ENCODE data around the gene C3AR1. TPM values are rescaled to one million over a fixed set of nuclear protein-coding genes. Genes with fewer than 3 reads are reported as not detected.

C3AR1 gene
- total RNA-seq, 1 experiment from 2014 or later = not detected

DNA sequence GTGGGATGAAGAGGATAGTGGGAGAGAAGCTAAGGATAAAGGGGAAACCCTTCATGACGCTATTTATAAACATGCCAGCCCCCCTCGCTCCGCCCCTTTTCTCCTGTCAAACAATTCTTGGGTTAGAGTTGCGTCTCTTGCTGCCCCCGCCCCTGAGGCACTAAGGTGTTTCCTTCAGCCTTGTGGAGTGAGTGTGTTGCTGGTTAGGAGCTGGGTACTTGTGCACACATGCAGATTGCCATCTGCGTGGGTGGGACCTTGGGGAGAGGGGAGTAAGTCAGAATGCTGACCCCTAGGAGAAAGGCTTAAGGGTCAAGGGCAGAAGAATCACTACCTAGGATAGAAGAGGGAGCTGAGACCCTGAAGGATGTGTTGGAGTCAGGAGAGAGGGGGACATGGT lies 28.2 kb downstream of the C3AR1 start:
- ATAC-seq (no peak), DNase-seq (ENCODE audit: low read depth, low spot score) (no peak)
- in situ Hi-C loops (cut with HindIII; ENCODE audit: low pct_unique_long_range_greater_than_20kb, low sequenced_read_pairs) = no loop called here
- TF ChIP-seq, protein P1, sequence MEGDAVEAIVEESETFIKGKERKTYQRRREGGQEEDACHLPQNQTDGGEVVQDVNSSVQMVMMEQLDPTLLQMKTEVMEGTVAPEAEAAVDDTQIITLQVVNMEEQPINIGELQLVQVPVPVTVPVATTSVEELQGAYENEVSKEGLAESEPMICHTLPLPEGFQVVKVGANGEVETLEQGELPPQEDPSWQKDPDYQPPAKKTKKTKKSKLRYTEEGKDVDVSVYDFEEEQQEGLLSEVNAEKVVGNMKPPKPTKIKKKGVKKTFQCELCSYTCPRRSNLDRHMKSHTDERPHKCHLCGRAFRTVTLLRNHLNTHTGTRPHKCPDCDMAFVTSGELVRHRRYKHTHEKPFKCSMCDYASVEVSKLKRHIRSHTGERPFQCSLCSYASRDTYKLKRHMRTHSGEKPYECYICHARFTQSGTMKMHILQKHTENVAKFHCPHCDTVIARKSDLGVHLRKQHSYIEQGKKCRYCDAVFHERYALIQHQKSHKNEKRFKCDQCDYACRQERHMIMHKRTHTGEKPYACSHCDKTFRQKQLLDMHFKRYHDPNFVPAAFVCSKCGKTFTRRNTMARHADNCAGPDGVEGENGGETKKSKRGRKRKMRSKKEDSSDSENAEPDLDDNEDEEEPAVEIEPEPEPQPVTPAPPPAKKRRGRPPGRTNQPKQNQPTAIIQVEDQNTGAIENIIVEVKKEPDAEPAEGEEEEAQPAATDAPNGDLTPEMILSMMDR (IDR thresholded peaks at IDR 0.05) = no peak
- TF ChIP-seq, protein P2, sequence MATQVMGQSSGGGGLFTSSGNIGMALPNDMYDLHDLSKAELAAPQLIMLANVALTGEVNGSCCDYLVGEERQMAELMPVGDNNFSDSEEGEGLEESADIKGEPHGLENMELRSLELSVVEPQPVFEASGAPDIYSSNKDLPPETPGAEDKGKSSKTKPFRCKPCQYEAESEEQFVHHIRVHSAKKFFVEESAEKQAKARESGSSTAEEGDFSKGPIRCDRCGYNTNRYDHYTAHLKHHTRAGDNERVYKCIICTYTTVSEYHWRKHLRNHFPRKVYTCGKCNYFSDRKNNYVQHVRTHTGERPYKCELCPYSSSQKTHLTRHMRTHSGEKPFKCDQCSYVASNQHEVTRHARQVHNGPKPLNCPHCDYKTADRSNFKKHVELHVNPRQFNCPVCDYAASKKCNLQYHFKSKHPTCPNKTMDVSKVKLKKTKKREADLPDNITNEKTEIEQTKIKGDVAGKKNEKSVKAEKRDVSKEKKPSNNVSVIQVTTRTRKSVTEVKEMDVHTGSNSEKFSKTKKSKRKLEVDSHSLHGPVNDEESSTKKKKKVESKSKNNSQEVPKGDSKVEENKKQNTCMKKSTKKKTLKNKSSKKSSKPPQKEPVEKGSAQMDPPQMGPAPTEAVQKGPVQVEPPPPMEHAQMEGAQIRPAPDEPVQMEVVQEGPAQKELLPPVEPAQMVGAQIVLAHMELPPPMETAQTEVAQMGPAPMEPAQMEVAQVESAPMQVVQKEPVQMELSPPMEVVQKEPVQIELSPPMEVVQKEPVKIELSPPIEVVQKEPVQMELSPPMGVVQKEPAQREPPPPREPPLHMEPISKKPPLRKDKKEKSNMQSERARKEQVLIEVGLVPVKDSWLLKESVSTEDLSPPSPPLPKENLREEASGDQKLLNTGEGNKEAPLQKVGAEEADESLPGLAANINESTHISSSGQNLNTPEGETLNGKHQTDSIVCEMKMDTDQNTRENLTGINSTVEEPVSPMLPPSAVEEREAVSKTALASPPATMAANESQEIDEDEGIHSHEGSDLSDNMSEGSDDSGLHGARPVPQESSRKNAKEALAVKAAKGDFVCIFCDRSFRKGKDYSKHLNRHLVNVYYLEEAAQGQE (IDR thresholded peaks at IDR 0.05; ENCODE audit: insufficient read depth in 1 of 2, low read depth in 2 of 2, low read length in 1 of 2) = no peak
- no peak for TF ChIP-seq SIN3A (IDR thresholded peaks at IDR 0.05; ENCODE audit: borderline replicate concordance, insufficient read depth, low read depth, low read length)
- no peak for TF ChIP-seq POLR2AphosphoS5 (IDR thresholded peaks at IDR 0.05; ENCODE audit: low read depth, low read length)
- intact Hi-C loops (cut with micrococcal nuclease; ENCODE audit: unreplicated experiment) = no loop called here
- CTCF ChIA-PET = no interaction called here
- Histone ChIP-seq H3K4me3 (ENCODE audit: low read depth in 2 of 2, low read length in 2 of 2) (no peak overlapping the region), H3K36me3 (ENCODE audit: control insufficient read depth, insufficient read depth, low read length) (no peaks in the 10 kb centered on the region; the same call in 1 of the 2 replicates), H3K27me3 (ENCODE audit: control insufficient read depth, insufficient read depth, low read length) (no peaks in the 10 kb centered on the region), H3K9me3 (ENCODE audit: control insufficient read depth, insufficient read depth, low read depth, low read length) (no peaks in the 10 kb centered on the region), H3K27ac (ENCODE audit: low read length) (no peak overlapping the region), H3K4me1 (ENCODE audit: control insufficient read depth, insufficient read depth, low read length) (peaks cover 20% of the 10 kb centered on the region)
- no TSS peak for BruUV-seq (replicated peaks)
- POLR2A ChIA-PET = interaction anchor here (0.5 kb wide), 1 partner anchor 679 kb away, joined by 5 read pairs; no protein-coding TSS in a partner anchor

DNA sequence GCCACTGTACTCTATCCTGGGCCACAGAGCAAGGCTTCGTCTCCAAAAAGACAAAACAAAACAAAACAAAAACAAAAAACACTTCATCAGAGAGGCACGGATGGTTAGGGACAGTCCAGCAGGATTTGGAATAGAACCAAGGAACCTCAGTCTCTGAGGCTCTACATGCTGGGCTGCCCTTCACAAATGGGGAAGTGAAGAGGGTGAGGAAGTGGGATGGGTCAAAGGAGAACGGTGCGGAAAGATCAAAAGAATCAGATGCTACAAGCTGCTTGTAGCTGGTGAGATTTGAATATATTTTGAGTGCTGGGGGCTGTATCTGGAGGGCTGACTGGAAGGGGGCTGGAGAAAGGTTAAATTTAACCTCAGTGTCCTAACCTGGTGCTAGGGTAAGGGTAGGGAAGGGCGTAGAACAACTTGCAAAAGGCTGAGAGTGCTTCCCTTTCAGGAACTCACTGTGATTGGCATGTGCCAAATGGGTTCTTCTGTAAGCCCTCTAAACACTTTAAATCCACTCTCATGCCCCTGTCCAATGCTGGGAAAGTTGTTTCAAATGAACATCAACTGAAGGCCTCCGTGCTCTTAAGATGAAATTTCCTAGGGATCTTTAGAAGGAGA lies 29.0 kb downstream of the C3AR1 start:
- Histone ChIP-seq H3K4me3 (ENCODE audit: low read depth in 2 of 2, low read length in 2 of 2) (no peak overlapping the region), H3K9me3 (ENCODE audit: control insufficient read depth, insufficient read depth, low read depth, low read length) (no peaks in the 10 kb centered on the region), H3K36me3 (ENCODE audit: control insufficient read depth, insufficient read depth, low read length) (no peaks in the 10 kb centered on the region; the same call in 1 of the 2 replicates), H3K27me3 (ENCODE audit: control insufficient read depth, insufficient read depth, low read length) (no peaks in the 10 kb centered on the region), H3K27ac (ENCODE audit: low read length) (no peak overlapping the region), H3K4me1 (ENCODE audit: control insufficient read depth, insufficient read depth, low read length) (peaks cover 20% of the 10 kb centered on the region)
- in situ Hi-C loops (cut with HindIII; ENCODE audit: low pct_unique_long_range_greater_than_20kb, low sequenced_read_pairs) (no loop called here), intact Hi-C loops (cut with micrococcal nuclease; ENCODE audit: unreplicated experiment) (no loop called here)
- ATAC-seq (no peak), DNase-seq (ENCODE audit: low read depth, low spot score) (no peak)
- ChIA-PET POLR2A (interaction anchor here (0.5 kb wide), 1 partner anchor 679 kb away, joined by 5 read pairs; no protein-coding TSS in a partner anchor), CTCF (no interaction called here)
- TF ChIP-seq, protein P2 (IDR thresholded peaks at IDR 0.05; ENCODE audit: insufficient read depth in 1 of 2, low read depth in 2 of 2, low read length in 1 of 2) = no peak
- TF ChIP-seq TCF7L2 (IDR thresholded peaks at IDR 0.05; ENCODE audit: low read depth, low read length) = no peak
- TF ChIP-seq, protein P1 (IDR thresholded peaks at IDR 0.05) = no peak
- BruUV-seq (replicated peaks) = no TSS peak
